ENCODE measurements around the gene LTBP3. TPM values are rescaled to one million over a fixed set of nuclear protein-coding genes. Genes with fewer than 3 reads are reported as not detected.

Gene LTBP3
- total and polyA plus RNA-seq, 9 of the 15 experiments (the other 6 are each of a cell fraction or from before 2014, with no cell fraction given) = 0.06 to 20.5 (median 4.8) TPM

- TF ChIP-seq ZNF253 (CRISPR knock-in tag; conservative IDR thresholded peaks at IDR 0.05) (no peak; the same call in 1 of the 2 replicates), NFXL1 (CRISPR knock-in tag; IDR thresholded peaks at IDR 0.05) (no peak), MEIS2 (IDR thresholded peaks at IDR 0.05; ENCODE audit: partially characterized antibody) (peak; percentile 86), TCF7 (IDR thresholded peaks at IDR 0.05; ENCODE audit: borderline replicate concordance) (peak; percentile 86), BDP1 (IDR thresholded peaks at IDR 0.05; ENCODE audit: insufficient read depth, insufficient read length) (no peak), THAP7 (CRISPR knock-in tag; IDR thresholded peaks at IDR 0.05) (no peak), PCBP2 (IDR thresholded peaks at IDR 0.05; ENCODE audit: low read depth, low read length, poor library complexity, severe bottlenecking) (no peak), CBFA2T2 (conservative IDR thresholded peaks at IDR 0.05) (no peak), RAD21 (CRISPR knock-in tag; conservative IDR thresholded peaks at IDR 0.05 in 1 of 2, IDR thresholded peaks at IDR 0.05 in 1 of 2) (peak in 1 of 2 experiments; percentile 47), TARDBP (IDR thresholded peaks at IDR 0.05) (no peak), GATAD2A (IDR thresholded peaks at IDR 0.05) (no peak), ZNF444 (CRISPR knock-in tag; IDR thresholded peaks at IDR 0.05) (no peak), SIN3B (IDR thresholded peaks at IDR 0.05; ENCODE audit: low read depth) (no peak), MAFK (IDR thresholded peaks at IDR 0.05; ENCODE audit: low read length) (peak; percentile 51), WHSC1 (IDR thresholded peaks at IDR 0.05; ENCODE audit: low read length) (no peak), FOXJ3 (CRISPR knock-in tag; IDR thresholded peaks at IDR 0.05) (no peak), ZNF512 (tag; IDR thresholded peaks at IDR 0.05) (no peak), ZC3H8 (IDR thresholded peaks at IDR 0.05) (no peak), SMARCA4 (IDR thresholded peaks at IDR 0.05) (peak; percentile 58; the same call in 1 of the 2 replicates), CBX8 (IDR thresholded peaks at IDR 0.05; ENCODE audit: borderline replicate concordance, extremely low read depth, low read depth, low read length, poor library complexity, severe bottlenecking) (no peak), PBX2 (CRISPR knock-in tag; IDR thresholded peaks at IDR 0.05; ENCODE audit: low read depth) (no peak), PBX2 (tag; conservative IDR thresholded peaks at IDR 0.05; ENCODE audit: low read depth) (0 out of 2 replicates have a peak, but pooled peaks have one; percentile 18), PML (IDR thresholded peaks at IDR 0.05; ENCODE audit: low read length) (peak; percentile 16; the same call in 1 of the 2 replicates), HOXB6 (CRISPR knock-in tag; IDR thresholded peaks at IDR 0.05; ENCODE audit: borderline replicate concordance) (no peak), CREBBP (IDR thresholded peaks at IDR 0.05; ENCODE audit: low read depth, low read length) (no peak), ZNF41 (CRISPR knock-in tag; conservative IDR thresholded peaks at IDR 0.05) (peak; percentile 52)
Measured at GRCh38 chr11:65497141-65498041, 60.8 kb downstream of the LTBP3 start (continued).
